ENCODE data around the gene MZF1. TPM values are rescaled to one million over a fixed set of nuclear protein-coding genes. Genes with fewer than 3 reads are reported as not detected.

The MZF1 gene
- total and polyA plus RNA-seq, 9 of the 15 experiments (the other 6 are each of a cell fraction or from before 2014, with no cell fraction given), result 0.31 to 29.3 (median 11.5) TPM

DNA sequence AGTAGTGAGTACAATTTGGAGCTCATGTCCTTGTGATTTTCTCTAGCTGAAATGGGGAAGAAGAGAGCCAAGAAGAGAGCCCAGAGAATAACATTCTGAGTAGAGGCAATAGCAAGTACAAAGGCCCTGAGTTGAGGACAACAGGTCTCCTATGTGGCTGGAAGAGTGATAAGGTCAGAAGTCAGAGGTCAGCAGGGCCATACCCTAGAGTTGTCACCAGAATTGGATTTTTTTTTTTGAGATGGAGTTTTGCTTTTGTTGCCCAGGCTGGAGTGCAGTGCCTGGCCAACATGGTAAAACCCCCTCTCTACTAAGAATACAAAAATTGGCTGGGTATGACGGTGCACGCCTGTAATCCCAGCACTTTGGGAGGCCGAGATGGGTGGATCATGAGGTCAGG is 37.3 kb downstream of the MZF1 start (continued):
- TF ChIP-seq, protein P1, sequence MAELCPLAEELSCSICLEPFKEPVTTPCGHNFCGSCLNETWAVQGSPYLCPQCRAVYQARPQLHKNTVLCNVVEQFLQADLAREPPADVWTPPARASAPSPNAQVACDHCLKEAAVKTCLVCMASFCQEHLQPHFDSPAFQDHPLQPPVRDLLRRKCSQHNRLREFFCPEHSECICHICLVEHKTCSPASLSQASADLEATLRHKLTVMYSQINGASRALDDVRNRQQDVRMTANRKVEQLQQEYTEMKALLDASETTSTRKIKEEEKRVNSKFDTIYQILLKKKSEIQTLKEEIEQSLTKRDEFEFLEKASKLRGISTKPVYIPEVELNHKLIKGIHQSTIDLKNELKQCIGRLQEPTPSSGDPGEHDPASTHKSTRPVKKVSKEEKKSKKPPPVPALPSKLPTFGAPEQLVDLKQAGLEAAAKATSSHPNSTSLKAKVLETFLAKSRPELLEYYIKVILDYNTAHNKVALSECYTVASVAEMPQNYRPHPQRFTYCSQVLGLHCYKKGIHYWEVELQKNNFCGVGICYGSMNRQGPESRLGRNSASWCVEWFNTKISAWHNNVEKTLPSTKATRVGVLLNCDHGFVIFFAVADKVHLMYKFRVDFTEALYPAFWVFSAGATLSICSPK (IDR thresholded peaks at IDR 0.05; ENCODE audit: borderline replicate concordance), result no peak

DNA sequence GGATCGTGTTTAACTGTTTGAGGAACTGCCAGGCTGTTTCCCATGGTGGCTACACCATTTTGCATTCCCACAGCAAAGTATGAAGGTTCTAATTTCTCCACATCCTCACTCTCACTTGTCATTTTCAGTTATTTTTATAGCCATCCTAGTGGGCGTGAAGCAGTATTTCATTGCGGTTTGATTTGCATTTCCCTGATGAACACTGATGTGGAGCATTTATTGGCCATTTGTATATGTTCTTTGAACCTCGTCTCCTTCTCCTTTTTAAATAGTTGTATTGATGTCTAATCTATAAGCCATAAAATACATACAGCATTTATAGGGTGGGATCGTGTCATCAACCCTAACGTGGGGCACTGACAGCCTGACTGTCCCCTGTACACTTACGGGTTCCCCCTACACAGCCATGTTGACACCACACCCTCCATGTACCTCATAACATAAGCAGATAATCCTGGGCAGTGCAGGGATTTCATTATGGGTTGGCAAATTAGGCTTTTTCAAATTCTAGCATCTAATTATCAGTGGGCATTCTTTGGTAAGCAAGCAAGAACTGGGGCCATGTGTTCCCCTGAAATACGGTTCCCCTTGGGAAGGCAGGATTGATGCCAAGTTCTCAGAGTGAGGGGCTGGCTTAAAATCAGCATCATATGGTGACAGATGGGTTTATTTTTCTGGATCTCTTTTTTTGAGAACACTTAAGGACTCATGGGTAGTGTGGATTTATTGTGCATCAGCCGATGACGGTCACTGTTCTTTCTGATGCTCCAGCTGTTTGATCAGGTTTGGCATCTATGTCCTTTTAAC is 41.9 kb downstream of the MZF1 start:
- WGBS (ENCODE audit: insufficient coverage, low coverage, missing lambda C conversion rate), result 14% methylated on average over 10 of the region's 10 CpGs
- BruUV-seq (replicated peaks), result no TSS peak
- H3K4me3 ChIP-seq, result no peak overlapping the region
- no peak overlapping the region for H3K27ac ChIP-seq (ENCODE audit: extremely low read depth, low read depth, low read length)
- H2AFZ ChIP-seq (ENCODE audit: low read depth, low read length), result no peak overlapping the region
- no peak for DNase-seq (ENCODE audit: extremely low read depth in 1 of 4, low spot score in 3 of 4)
- no peak overlapping the region for H3K9ac ChIP-seq (ENCODE audit: insufficient read depth in 1 of 2, low read depth in 2 of 2, low read length in 2 of 2)
- no peaks in the 10 kb centered on the region for H3K36me3 ChIP-seq (ENCODE audit: control insufficient read depth, insufficient read depth, low read length)
- ATAC-seq, result no peak
- no peaks in the 10 kb centered on the region for H3K9me3 ChIP-seq (replicated peaks; ENCODE audit: control insufficient read depth, insufficient read depth, low read depth, low read length)
- H3K9me1 ChIP-seq (ENCODE audit: control insufficient read depth, insufficient read depth, low read length), result no peaks in the 10 kb centered on the region
- ChIA-PET POLR2A (interaction anchor here (0.8 to 1.3 kb wide), 2 partner anchors 12 to 13 kb away, joined by 3 to 4 read pairs; partner anchors contain the start of gene TRIM28), CTCF (ENCODE audit: low intra/inter-chr PET ratio) (no interaction called here)
- no peaks in the 10 kb centered on the region for H3K79me2 ChIP-seq (ENCODE audit: control insufficient read depth, insufficient read depth, low read length)
- in situ Hi-C loops (cut with MboI), result no loop called here
- no peak overlapping the region for H3K4me2 ChIP-seq (ENCODE audit: insufficient read depth, low read length)
- no peaks in the 10 kb centered on the region for H4K20me1 ChIP-seq (replicated peaks; ENCODE audit: control insufficient read depth, insufficient read depth, low read length)
- no peak for FAIRE-seq
- H3K27me3 ChIP-seq (ENCODE audit: control insufficient read depth in 2 of 2, insufficient read depth in 2 of 2, low read length in 2 of 2), result peaks cover 0 to 5% of the 10 kb centered on the region in 2 experiments; a peak in 1 of 5 replicates
- intact Hi-C loops (cut with micrococcal nuclease), result no loop called here
- H3K4me1 ChIP-seq (replicated peaks in 1 of 2; ENCODE audit: control insufficient read depth in 2 of 2, insufficient read depth in 2 of 2, low read length in 2 of 2), result peaks cover 0 to 3% of the 10 kb centered on the region in 2 experiments; a peak in 1 of 5 replicates
- TF ChIP-seq, protein P2, sequence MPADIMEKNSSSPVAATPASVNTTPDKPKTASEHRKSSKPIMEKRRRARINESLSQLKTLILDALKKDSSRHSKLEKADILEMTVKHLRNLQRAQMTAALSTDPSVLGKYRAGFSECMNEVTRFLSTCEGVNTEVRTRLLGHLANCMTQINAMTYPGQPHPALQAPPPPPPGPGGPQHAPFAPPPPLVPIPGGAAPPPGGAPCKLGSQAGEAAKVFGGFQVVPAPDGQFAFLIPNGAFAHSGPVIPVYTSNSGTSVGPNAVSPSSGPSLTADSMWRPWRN (IDR thresholded peaks at IDR 0.05; ENCODE audit: low read depth), result no peak
- TF ChIP-seq SETDB1 (IDR thresholded peaks at IDR 0.05; ENCODE audit: low read length), result no peak
- TF ChIP-seq, protein P3, sequence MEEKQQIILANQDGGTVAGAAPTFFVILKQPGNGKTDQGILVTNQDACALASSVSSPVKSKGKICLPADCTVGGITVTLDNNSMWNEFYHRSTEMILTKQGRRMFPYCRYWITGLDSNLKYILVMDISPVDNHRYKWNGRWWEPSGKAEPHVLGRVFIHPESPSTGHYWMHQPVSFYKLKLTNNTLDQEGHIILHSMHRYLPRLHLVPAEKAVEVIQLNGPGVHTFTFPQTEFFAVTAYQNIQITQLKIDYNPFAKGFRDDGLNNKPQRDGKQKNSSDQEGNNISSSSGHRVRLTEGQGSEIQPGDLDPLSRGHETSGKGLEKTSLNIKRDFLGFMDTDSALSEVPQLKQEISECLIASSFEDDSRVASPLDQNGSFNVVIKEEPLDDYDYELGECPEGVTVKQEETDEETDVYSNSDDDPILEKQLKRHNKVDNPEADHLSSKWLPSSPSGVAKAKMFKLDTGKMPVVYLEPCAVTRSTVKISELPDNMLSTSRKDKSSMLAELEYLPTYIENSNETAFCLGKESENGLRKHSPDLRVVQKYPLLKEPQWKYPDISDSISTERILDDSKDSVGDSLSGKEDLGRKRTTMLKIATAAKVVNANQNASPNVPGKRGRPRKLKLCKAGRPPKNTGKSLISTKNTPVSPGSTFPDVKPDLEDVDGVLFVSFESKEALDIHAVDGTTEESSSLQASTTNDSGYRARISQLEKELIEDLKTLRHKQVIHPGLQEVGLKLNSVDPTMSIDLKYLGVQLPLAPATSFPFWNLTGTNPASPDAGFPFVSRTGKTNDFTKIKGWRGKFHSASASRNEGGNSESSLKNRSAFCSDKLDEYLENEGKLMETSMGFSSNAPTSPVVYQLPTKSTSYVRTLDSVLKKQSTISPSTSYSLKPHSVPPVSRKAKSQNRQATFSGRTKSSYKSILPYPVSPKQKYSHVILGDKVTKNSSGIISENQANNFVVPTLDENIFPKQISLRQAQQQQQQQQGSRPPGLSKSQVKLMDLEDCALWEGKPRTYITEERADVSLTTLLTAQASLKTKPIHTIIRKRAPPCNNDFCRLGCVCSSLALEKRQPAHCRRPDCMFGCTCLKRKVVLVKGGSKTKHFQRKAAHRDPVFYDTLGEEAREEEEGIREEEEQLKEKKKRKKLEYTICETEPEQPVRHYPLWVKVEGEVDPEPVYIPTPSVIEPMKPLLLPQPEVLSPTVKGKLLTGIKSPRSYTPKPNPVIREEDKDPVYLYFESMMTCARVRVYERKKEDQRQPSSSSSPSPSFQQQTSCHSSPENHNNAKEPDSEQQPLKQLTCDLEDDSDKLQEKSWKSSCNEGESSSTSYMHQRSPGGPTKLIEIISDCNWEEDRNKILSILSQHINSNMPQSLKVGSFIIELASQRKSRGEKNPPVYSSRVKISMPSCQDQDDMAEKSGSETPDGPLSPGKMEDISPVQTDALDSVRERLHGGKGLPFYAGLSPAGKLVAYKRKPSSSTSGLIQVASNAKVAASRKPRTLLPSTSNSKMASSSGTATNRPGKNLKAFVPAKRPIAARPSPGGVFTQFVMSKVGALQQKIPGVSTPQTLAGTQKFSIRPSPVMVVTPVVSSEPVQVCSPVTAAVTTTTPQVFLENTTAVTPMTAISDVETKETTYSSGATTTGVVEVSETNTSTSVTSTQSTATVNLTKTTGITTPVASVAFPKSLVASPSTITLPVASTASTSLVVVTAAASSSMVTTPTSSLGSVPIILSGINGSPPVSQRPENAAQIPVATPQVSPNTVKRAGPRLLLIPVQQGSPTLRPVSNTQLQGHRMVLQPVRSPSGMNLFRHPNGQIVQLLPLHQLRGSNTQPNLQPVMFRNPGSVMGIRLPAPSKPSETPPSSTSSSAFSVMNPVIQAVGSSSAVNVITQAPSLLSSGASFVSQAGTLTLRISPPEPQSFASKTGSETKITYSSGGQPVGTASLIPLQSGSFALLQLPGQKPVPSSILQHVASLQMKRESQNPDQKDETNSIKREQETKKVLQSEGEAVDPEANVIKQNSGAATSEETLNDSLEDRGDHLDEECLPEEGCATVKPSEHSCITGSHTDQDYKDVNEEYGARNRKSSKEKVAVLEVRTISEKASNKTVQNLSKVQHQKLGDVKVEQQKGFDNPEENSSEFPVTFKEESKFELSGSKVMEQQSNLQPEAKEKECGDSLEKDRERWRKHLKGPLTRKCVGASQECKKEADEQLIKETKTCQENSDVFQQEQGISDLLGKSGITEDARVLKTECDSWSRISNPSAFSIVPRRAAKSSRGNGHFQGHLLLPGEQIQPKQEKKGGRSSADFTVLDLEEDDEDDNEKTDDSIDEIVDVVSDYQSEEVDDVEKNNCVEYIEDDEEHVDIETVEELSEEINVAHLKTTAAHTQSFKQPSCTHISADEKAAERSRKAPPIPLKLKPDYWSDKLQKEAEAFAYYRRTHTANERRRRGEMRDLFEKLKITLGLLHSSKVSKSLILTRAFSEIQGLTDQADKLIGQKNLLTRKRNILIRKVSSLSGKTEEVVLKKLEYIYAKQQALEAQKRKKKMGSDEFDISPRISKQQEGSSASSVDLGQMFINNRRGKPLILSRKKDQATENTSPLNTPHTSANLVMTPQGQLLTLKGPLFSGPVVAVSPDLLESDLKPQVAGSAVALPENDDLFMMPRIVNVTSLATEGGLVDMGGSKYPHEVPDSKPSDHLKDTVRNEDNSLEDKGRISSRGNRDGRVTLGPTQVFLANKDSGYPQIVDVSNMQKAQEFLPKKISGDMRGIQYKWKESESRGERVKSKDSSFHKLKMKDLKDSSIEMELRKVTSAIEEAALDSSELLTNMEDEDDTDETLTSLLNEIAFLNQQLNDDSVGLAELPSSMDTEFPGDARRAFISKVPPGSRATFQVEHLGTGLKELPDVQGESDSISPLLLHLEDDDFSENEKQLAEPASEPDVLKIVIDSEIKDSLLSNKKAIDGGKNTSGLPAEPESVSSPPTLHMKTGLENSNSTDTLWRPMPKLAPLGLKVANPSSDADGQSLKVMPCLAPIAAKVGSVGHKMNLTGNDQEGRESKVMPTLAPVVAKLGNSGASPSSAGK (IDR thresholded peaks at IDR 0.05), result no peak

All from K562 (cell line).